ENCODE data around the gene TPH1.
"Not testable (repeated sequence)": the region's sequence is repeated elsewhere in the genome, so short reads cannot be mapped to it uniquely, and the experiment has no call there.

TPH1 gene

GRCh38 chr11:18011633-18012032 lies 34.4 kb downstream of the TPH1 start:
- ChIA-PET POLR2A (ENCODE audit: low non-redundant PET) (no interaction called here), CTCF (interaction anchor here (0.6 kb wide), 1 partner anchor 10 kb away, joined by 3 read pairs; no protein-coding TSS in a partner anchor)
- peak overlapping the region; percentile 73 for H3K27ac ChIP-seq
- no peak for DNase-seq (ENCODE audit: low spot score)
- TF ChIP-seq CTCF (conservative IDR thresholded peaks at IDR 0.05; ENCODE audit: low read depth) = no peak

DNA sequence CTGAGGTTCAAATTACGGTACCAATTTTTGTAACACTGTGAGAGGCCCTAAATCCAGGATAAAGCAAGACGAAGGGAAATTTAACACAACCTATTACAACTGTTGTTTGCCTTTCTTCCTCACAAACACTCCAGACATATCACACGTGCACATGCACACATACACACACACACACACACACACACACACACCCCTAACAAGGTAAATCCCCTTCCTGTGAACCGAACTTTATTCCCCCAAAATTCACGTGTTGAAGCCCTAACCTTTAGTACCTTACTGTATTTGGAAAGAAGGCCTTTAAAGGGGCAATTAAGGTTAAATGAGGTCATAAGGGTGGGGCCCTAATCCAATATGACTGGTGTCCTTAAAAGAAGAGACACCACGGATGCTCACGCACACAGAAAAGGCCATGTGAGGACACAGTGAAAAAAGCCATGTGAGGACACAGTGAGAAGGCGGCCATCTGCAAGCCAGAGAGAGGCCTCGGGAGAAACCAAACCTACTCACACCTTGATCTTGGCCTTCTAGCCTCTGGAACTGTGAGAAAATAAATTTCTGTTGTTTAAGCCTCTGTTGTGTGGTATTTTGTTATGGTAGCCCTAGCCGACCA lies 35.0 kb downstream of the TPH1 start:
- no peak for DNase-seq (ENCODE audit: low spot score)
- POLR2A ChIA-PET (ENCODE audit: low non-redundant PET) = no interaction called here
- no peak for TF ChIP-seq CTCF (conservative IDR thresholded peaks at IDR 0.05; ENCODE audit: low read depth)
- H3K27ac ChIP-seq = no peak overlapping the region; the same call in 1 of the 2 replicates
- CTCF ChIA-PET = no interaction called here

- no peak for DNase-seq (ENCODE audit: low spot score)
- H3K27ac ChIP-seq = no peak overlapping the region
- ChIA-PET POLR2A (ENCODE audit: low non-redundant PET) (no interaction called here), CTCF (no interaction called here)
- TF ChIP-seq CTCF (conservative IDR thresholded peaks at IDR 0.05; ENCODE audit: low read depth) = no peak
Observed at GRCh38 chr11:18010121-18010670, 35.9 kb downstream of the TPH1 start.

GRCh38 chr11:18005376-18006129 lies 40.5 kb downstream of the TPH1 start:
- no peak overlapping the region for H3K27ac ChIP-seq
- CTCF ChIA-PET = no interaction called here
- no peak for TF ChIP-seq CTCF (conservative IDR thresholded peaks at IDR 0.05; ENCODE audit: low read depth)
- POLR2A ChIA-PET (ENCODE audit: low non-redundant PET) = no interaction called here
- DNase-seq (ENCODE audit: low spot score) = no peak

GRCh38 chr11:18001191-18001590 lies 44.9 kb downstream of the TPH1 start:
- H3K27ac ChIP-seq = no peak overlapping the region
- POLR2A ChIA-PET (ENCODE audit: low non-redundant PET) = no interaction called here
- CTCF ChIA-PET = interaction anchor here (0.7 kb wide), 1 partner anchor 63 kb away, joined by 4 read pairs; no protein-coding TSS in a partner anchor
- TF ChIP-seq CTCF (conservative IDR thresholded peaks at IDR 0.05; ENCODE audit: low read depth) = no peak
- no peak for DNase-seq (ENCODE audit: low spot score)

DNA sequence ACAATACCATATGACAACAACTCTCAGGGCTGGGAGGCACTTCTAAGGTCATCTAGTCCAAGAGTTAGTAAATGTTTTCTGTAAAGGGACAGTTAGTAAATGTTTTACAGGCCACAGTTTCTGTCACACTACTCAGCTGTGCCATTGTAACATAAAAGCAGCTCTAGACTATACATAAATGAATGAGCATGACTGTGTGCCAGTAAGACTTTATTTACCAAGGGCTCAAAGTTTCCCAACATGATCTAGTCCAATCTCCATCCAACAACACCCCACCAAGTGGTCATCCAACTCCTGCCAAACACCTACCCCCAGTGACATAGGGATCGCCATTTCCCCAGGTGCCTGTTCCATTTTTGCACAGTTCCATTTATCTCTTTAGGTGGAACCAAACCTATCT lies 45.3 kb downstream of the TPH1 start:
- no peak for DNase-seq (ENCODE audit: low spot score)
- POLR2A ChIA-PET (ENCODE audit: low non-redundant PET) = no interaction called here
- CTCF ChIA-PET = interaction anchor here (0.7 kb wide), 1 partner anchor 64 kb away, joined by 4 read pairs; no protein-coding TSS in a partner anchor
- no peak overlapping the region for H3K27ac ChIP-seq
- TF ChIP-seq CTCF (conservative IDR thresholded peaks at IDR 0.05; ENCODE audit: low read depth) = no peak

DNA sequence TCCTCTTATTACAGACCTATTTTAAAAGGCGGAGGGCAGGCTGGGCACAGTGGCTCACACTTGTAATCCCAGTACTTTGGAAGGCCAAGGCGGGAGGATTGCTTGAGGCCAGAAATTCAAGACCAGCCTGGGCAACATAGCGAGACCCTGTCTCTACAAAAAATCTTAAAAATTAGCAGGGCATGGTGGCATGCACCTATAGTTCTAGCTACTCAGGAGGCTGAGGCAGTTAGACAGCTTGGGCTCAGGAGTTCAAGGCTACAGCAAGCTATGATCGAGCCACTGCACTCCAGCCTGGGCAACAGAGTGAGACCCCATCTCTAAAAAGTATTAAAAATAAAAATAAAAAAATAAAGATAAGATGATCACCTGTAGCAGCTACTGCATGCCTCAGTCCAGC lies 45.9 kb downstream of the TPH1 start:
- CTCF ChIA-PET; DNase-seq (ENCODE audit: low spot score); POLR2A ChIA-PET (ENCODE audit: low non-redundant PET); H3K27ac ChIP-seq: not testable (repeated sequence)
